Smooth muscle cell (in vitro differentiated cells): Measurements from ENCODE around the gene RTKN2. TPM values are rescaled to one million over a fixed set of nuclear protein-coding genes. Genes with fewer than 3 reads are reported as not detected.
"Not testable (repeated sequence)": the region's sequence is repeated elsewhere in the genome, so short reads cannot be mapped to it uniquely, and the experiment has no call there.

Experiments used
- DNase-seq: peaks from one replicate; lab custom pipeline; 2025; ENCODE audit not compliant: unreplicated experiment; lab: John Stamatoyannopoulos, UW
- H2AFZ ChIP-seq: fragments of 200-600 bp; sonication (generic); 2 replicates; pipeline ENCODE4 v1.6.0; 2016; ENCODE audit warnings: antibody characterized with exemption, low read depth, mild to moderate bottlenecking
- H3F3A ChIP-seq: fragments of 200-600 bp; sonication (generic); 2 replicates; pipeline ENCODE4 v1.6.0; 2017; ENCODE audit warnings: antibody characterized with exemption, low read depth
- H3K27ac ChIP-seq: fragments of 200-600 bp; sonication (generic); 2 replicates; pipeline ENCODE4 v1.5.1; 2016; ENCODE audit warnings: low read depth, mild to moderate bottlenecking
- H3K27me3 ChIP-seq: fragments of 200-600 bp; sonication (generic); 2 replicates; pipeline ENCODE4 v1.6.1; 2016; ENCODE audit warnings: low read depth, mild to moderate bottlenecking
- H3K36me3 ChIP-seq: fragments of 200-600 bp; sonication (generic); 2 replicates; pipeline ENCODE4 v1.5.1; 2016; ENCODE audit warnings: low read depth
- H3K4me1 ChIP-seq: fragments of 200-600 bp; sonication (generic); 2 replicates; pipeline ENCODE4 v1.5.1; 2016; ENCODE audit warnings: low read depth
- H3K4me2 ChIP-seq: fragments of 200-600 bp; sonication (generic); 2 replicates; pipeline ENCODE4 v1.6.0; 2016; ENCODE audit warnings: mild to moderate bottlenecking
- H3K4me3 ChIP-seq: fragments of 200-600 bp; sonication (generic); 2 replicates; pipeline ENCODE4 v1.5.1; 2016; ENCODE audit warnings: mild to moderate bottlenecking
- H3K79me2 ChIP-seq: fragments of 200-600 bp; sonication (generic); 2 replicates; pipeline ENCODE4 v1.6.0; 2016; ENCODE audit warnings: low read depth, mild to moderate bottlenecking
- H3K9ac ChIP-seq: fragments of 200-600 bp; sonication (generic); 2 replicates; pipeline ENCODE4 v1.6.0; 2016; ENCODE audit warnings: low read depth
- H3K9me3 ChIP-seq: fragments of 200-600 bp; sonication (generic); replicated peaks from 2 replicates; pipeline ENCODE4 v1.5.1; 2016; ENCODE audit warnings: low read depth
- H4K20me1 ChIP-seq: fragments of 200-600 bp; sonication (generic); 2 replicates; pipeline ENCODE4 v1.6.0; 2016; ENCODE audit warnings: low read depth
- CTCF ChIP-seq: fragments of 200-600 bp; sonication (generic); IDR thresholded peaks from 2 replicates; pipeline ENCODE4 v1.5.1; 2017; ENCODE audit warnings: borderline replicate concordance, mild to moderate bottlenecking, antibody characterized with exemption; ENCODE audit not compliant: insufficient read depth, poor library complexity, severe bottlenecking
- WGBS: methylation state at CpG from one replicate; pipeline ENCODE4 v1.1.7; 2016; ENCODE audit warnings: low lambda C conversion rate; 5-methylcytosine and 5-hydroxymethylcytosine counted together
- polyA plus RNA-seq: library from polyadenylated mRNA; unstranded; fragments of >200 nt; fragmentation: Nextera tagmentation; extraction: Ambion mirVana; gene quantifications from 2 replicates; pipeline ENCODE4 v1.2.1, GENCODE V29; 2016
- total RNA-seq: library from RNA; depleted of rRNA; stranded (reverse); fragments of >200 nt; gene quantifications from 2 replicates; pipeline ENCODE4 v1.2.3, GENCODE V29; 2014

The RTKN2 gene
- total and polyA plus RNA-seq, 2 experiments from 2014 or later = 1.6 to 4.9 TPM

- Histone ChIP-seq H3K36me3 (no peaks in the 10 kb centered on the region), H3K79me2 (peaks cover under 1% of the 10 kb centered on the region), H3K9ac (no peak overlapping the region), H2AFZ (no peak overlapping the region), H3K27ac (peak overlapping the region; percentile 54), H3K4me3 (peak overlapping the region; percentile 17), H3K4me1 (peaks cover 12% of the 10 kb centered on the region), H3K9me3 (no peaks in the 10 kb centered on the region), H3K27me3 (no peaks in the 10 kb centered on the region), H4K20me1 (no peaks in the 10 kb centered on the region), H3K4me2 (peak overlapping the region; percentile 78), H3F3A (peaks cover 18% of the 10 kb centered on the region)
- no peak for DNase-seq
- no peak for TF ChIP-seq CTCF
- 100% methylated on average over 2 of the region's 2 CpGs for WGBS
Measured at GRCh38 chr10:62243647-62243997, 25.0 kb downstream of the RTKN2 start.

DNA sequence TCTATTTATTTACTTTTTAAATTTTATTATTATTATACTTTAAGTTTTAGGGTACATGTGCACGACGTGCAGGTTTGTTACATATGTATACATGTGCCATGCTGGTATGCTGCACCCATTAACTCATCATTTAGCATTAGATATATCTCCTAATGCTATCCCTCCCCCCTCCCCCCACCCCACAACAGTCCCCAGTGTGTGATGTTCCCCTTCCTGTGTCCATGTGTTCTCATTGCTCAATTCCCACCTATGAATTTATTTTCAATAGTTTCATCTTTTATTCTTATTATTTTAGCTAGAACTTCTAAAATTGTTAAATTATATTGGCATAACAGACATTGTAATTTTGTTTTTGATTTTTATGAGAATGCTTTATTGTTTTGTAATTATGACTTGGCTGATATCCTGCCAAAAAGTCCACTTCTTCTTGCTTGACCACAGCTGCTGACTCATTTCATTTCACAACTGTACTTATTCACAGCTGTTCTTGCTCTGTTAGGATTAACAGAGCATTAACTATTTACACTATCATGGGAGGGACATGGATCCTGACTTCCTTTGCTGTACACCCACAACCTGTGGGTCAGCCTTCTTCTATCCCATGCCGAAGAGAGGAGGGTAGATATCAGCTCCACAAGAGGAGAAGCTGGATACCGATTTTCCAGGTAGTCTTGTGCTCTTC is 25.5 kb downstream of the RTKN2 start:
- H3K79me2 ChIP-seq, H2AFZ ChIP-seq, H3K9me3 ChIP-seq, H3K9ac ChIP-seq, DNase-seq, H3K27me3 ChIP-seq, H4K20me1 ChIP-seq, H3K36me3 ChIP-seq: not testable (repeated sequence)
- peaks cover 12% of the 10 kb centered on the region for H3K4me1 ChIP-seq
- peak overlapping the region; percentile 55 for H3K27ac ChIP-seq
- H3K4me3 ChIP-seq = peak overlapping the region; percentile 17
- peak overlapping the region; percentile 78 for H3K4me2 ChIP-seq
- WGBS = 53% methylated on average over 4 of the region's 4 CpGs
- H3F3A ChIP-seq = peaks cover 18% of the 10 kb centered on the region

GRCh38 chr10:62241521-62241920 is 27.1 kb downstream of the RTKN2 start:
- H3K36me3 ChIP-seq, H2AFZ ChIP-seq, H3K4me2 ChIP-seq, H3K4me3 ChIP-seq, H3K9me3 ChIP-seq, DNase-seq, H4K20me1 ChIP-seq, H3K27me3 ChIP-seq, H3K79me2 ChIP-seq, H3K27ac ChIP-seq, H3K9ac ChIP-seq: not testable (repeated sequence)
- WGBS = 94% methylated on average over 4 of the region's 4 CpGs
- Histone ChIP-seq H3K4me1 (peaks cover 12% of the 10 kb centered on the region), H3F3A (peaks cover 18% of the 10 kb centered on the region)

GRCh38 chr10:62239994-62240393 is 28.6 kb downstream of the RTKN2 start:
- H2AFZ ChIP-seq = peak overlapping the region; percentile 55
- no peaks in the 10 kb centered on the region for H3K27me3 ChIP-seq
- H3K79me2 ChIP-seq = no peaks in the 10 kb centered on the region
- H3K27ac ChIP-seq = peak overlapping the region; percentile 61
- peaks cover 9% of the 10 kb centered on the region for H3K4me1 ChIP-seq
- 69% methylated on average over 5 of the region's 5 CpGs for WGBS
- peaks cover 14% of the 10 kb centered on the region for H3F3A ChIP-seq
- no peaks in the 10 kb centered on the region for H4K20me1 ChIP-seq
- TF ChIP-seq CTCF = no peak
- peak overlapping the region; percentile 56 for H3K4me2 ChIP-seq
- H3K9me3 ChIP-seq = no peaks in the 10 kb centered on the region
- H3K4me3 ChIP-seq = no peak overlapping the region
- no peak overlapping the region for H3K9ac ChIP-seq
- DNase-seq = no peak
- H3K36me3 ChIP-seq = no peaks in the 10 kb centered on the region
